Mesothelial cell of epicardium (in vitro differentiated cells): ENCODE results near the gene SLC4A5. TPM values are rescaled to one million over a fixed set of nuclear protein-coding genes. Genes with fewer than 3 reads are reported as not detected.
"Not testable (repeated sequence)": the region's sequence is repeated elsewhere in the genome, so short reads cannot be mapped to it uniquely, and the experiment has no call there.

Source experiments
- DNase-seq, 2 experiments: peaks; one replicate each; pipeline ENCODE4 v3.0.0; 2021; ENCODE audit warnings: low spot score in 2 of 2; ENCODE audit not compliant: unreplicated experiment in 2 of 2
- H3K27ac Mint-ChIP-seq: 2 replicates; pipeline ENCODE4 v1.8.0; 2021; ENCODE audit warnings: mixed read lengths
- H3K27me3 Mint-ChIP-seq: 2 replicates; pipeline ENCODE4 v1.8.0; 2021; ENCODE audit warnings: low read depth, mixed read lengths
- H3K36me3 Mint-ChIP-seq: 2 replicates; pipeline ENCODE4 v1.8.0; 2021; ENCODE audit warnings: mixed read lengths
- H3K4me1 Mint-ChIP-seq: 2 replicates; pipeline ENCODE4 v1.8.0; 2021; ENCODE audit warnings: mixed read lengths
- H3K4me3 Mint-ChIP-seq: 2 replicates; pipeline ENCODE4 v1.8.0; 2021; ENCODE audit warnings: mild to moderate bottlenecking, moderate library complexity, mixed read lengths
- H3K9me3 Mint-ChIP-seq: 2 replicates; pipeline ENCODE4 v1.8.0; 2021; ENCODE audit warnings: mixed read lengths
- CTCF ChIP-seq: fragments of 200-600 bp; sonication (generic); IDR thresholded peaks from one replicate; pipeline ENCODE4 v1.5.0; 2021; ENCODE audit warnings: antibody characterized with exemption; ENCODE audit not compliant: unreplicated experiment
- total RNA-seq: library from RNA; stranded (reverse); gene quantifications from 3 replicates; pipeline ENCODE4 v1.2.1, GENCODE V29; 2021

SLC4A5 gene
- total RNA-seq, 1 donor from 2014 or later: 9.3 TPM

GRCh38 chr2:74191596-74192380, 151.4 kb downstream of the SLC4A5 start:
- Mint-ChIP-seq H3K4me1 (peaks cover 4% of the 10 kb centered on the region), H3K4me3 (no peak overlapping the region), H3K27ac (no peak overlapping the region), H3K27me3 (peaks cover 6% of the 10 kb centered on the region), H3K9me3 (no peaks in the 10 kb centered on the region), H3K36me3 (no peaks in the 10 kb centered on the region)
- DNase-seq: no peak
- TF ChIP-seq CTCF: no peak

GRCh38 chr2:74188696-74189095, 154.5 kb downstream of the SLC4A5 start:
- H3K36me3 Mint-ChIP-seq: no peaks in the 10 kb centered on the region
- TF ChIP-seq CTCF: no peak
- no peak overlapping the region for H3K27ac Mint-ChIP-seq
- peaks cover 4% of the 10 kb centered on the region for H3K4me1 Mint-ChIP-seq
- no peak for DNase-seq
- peaks cover 6% of the 10 kb centered on the region for H3K27me3 Mint-ChIP-seq
- H3K4me3 Mint-ChIP-seq: no peak overlapping the region
- H3K9me3 Mint-ChIP-seq: no peaks in the 10 kb centered on the region

GRCh38 chr2:74188018-74188601, 155.1 kb downstream of the SLC4A5 start:
- H3K36me3 Mint-ChIP-seq: no peaks in the 10 kb centered on the region
- peaks cover 6% of the 10 kb centered on the region for H3K27me3 Mint-ChIP-seq
- no peaks in the 10 kb centered on the region for H3K9me3 Mint-ChIP-seq
- peak overlapping the region; percentile 37 for H3K27ac Mint-ChIP-seq
- no peak overlapping the region for H3K4me3 Mint-ChIP-seq
- peaks cover 4% of the 10 kb centered on the region for H3K4me1 Mint-ChIP-seq
- TF ChIP-seq CTCF: no peak
- DNase-seq: no peak

- H3K4me3 Mint-ChIP-seq, H3K9me3 Mint-ChIP-seq, H3K4me1 Mint-ChIP-seq, H3K27me3 Mint-ChIP-seq, H3K36me3 Mint-ChIP-seq, DNase-seq, H3K27ac Mint-ChIP-seq: not testable (repeated sequence)
These were observed 156.5 kb downstream of the SLC4A5 start for GRCh38 chr2:74186706-74187105.

GRCh38 chr2:74186038-74186437, 157.2 kb downstream of the SLC4A5 start:
- no peak overlapping the region for H3K4me3 Mint-ChIP-seq
- no peak for TF ChIP-seq CTCF
- H3K27ac Mint-ChIP-seq: no peak overlapping the region
- H3K9me3 Mint-ChIP-seq: no peaks in the 10 kb centered on the region
- H3K4me1 Mint-ChIP-seq: peaks cover 4% of the 10 kb centered on the region
- no peak for DNase-seq
- no peaks in the 10 kb centered on the region for H3K36me3 Mint-ChIP-seq
- peaks cover 1% of the 10 kb centered on the region for H3K27me3 Mint-ChIP-seq

GRCh38 chr2:74183878-74184277, 159.3 kb downstream of the SLC4A5 start:
- Mint-ChIP-seq H3K27ac (no peak overlapping the region), H3K9me3 (no peaks in the 10 kb centered on the region), H3K36me3 (no peaks in the 10 kb centered on the region), H3K27me3 (no peaks in the 10 kb centered on the region), H3K4me3 (no peak overlapping the region), H3K4me1 (peaks cover 4% of the 10 kb centered on the region)
- no peak for DNase-seq
- TF ChIP-seq CTCF: no peak
